ENCODE results near the gene SESTD1.
"Not testable (repeated sequence)": the region's sequence is repeated elsewhere in the genome, so short reads cannot be mapped to it uniquely, and the experiment has no call there.

SESTD1 gene

GRCh38 chr2:179237209-179237946, 27.3 kb downstream of the SESTD1 start:
- no peak for DNase-seq

- DNase-seq, result no peak
Measured at GRCh38 chr2:179235463-179236108, 29.0 kb downstream of the SESTD1 start.

GRCh38 chr2:179234658-179235240, 29.9 kb downstream of the SESTD1 start:
- DNase-seq, result no peak

- DNase-seq, result no peak
Measured at GRCh38 chr2:179233626-179234430, 30.8 kb downstream of the SESTD1 start.

- DNase-seq, result no peak
Measured at GRCh38 chr2:179233083-179233490, 31.5 kb downstream of the SESTD1 start.

- no peak for DNase-seq
Measured at GRCh38 chr2:179226961-179227259, 37.7 kb downstream of the SESTD1 start.

- DNase-seq, result no peak
Measured at GRCh38 chr2:179226203-179226960, 38.2 kb downstream of the SESTD1 start.

- no peak for DNase-seq
Measured at GRCh38 chr2:179224361-179224760, 40.3 kb downstream of the SESTD1 start.

- no peak for DNase-seq
Measured at GRCh38 chr2:179222076-179222475, 42.6 kb downstream of the SESTD1 start.

- DNase-seq, result peak; percentile 32 to 39
Measured at GRCh38 chr2:179218848-179219594, 45.6 kb downstream of the SESTD1 start.

- DNase-seq, result not testable (repeated sequence)
Measured at GRCh38 chr2:179214671-179215070, 50.0 kb downstream of the SESTD1 start.

GRCh38 chr2:179211355-179211754, 53.3 kb downstream of the SESTD1 start:
- DNase-seq, result no peak

- DNase-seq, result not testable (repeated sequence)
Measured at GRCh38 chr2:179208277-179208676, 56.4 kb downstream of the SESTD1 start.

- DNase-seq, result no peak
Measured at GRCh38 chr2:179207047-179207446, 57.6 kb downstream of the SESTD1 start.

- no peak for DNase-seq
Measured at GRCh38 chr2:179201869-179202268, 62.8 kb downstream of the SESTD1 start.

GRCh38 chr2:179195926-179196590, 68.6 kb downstream of the SESTD1 start:
- DNase-seq, result not testable (repeated sequence)

- no peak for DNase-seq
Measured at GRCh38 chr2:179195141-179195540, 69.5 kb downstream of the SESTD1 start.

GRCh38 chr2:179193759-179194394, 70.8 kb downstream of the SESTD1 start:
- no peak for DNase-seq

GRCh38 chr2:179191110-179191509, 73.5 kb downstream of the SESTD1 start:
- DNase-seq, result no peak

GRCh38 chr2:179186126-179186525, 78.5 kb downstream of the SESTD1 start:
- no peak for DNase-seq

GRCh38 chr2:179184610-179185009, 80.0 kb downstream of the SESTD1 start:
- no peak for DNase-seq

Measured in stimulated activated CD4-positive, alpha-beta T cell treated with anti-CD3 and anti-CD28 coated beads, Interleukin-2, amount 100 ng/mL, for 48 hours (primary cell).